ENCODE measurements around the gene CA10. TPM values are rescaled to one million over a fixed set of nuclear protein-coding genes. Genes with fewer than 3 reads are reported as not detected.

CA10 gene
- total and polyA plus RNA-seq, 5 donors from 2014 or later: not detected

DNA sequence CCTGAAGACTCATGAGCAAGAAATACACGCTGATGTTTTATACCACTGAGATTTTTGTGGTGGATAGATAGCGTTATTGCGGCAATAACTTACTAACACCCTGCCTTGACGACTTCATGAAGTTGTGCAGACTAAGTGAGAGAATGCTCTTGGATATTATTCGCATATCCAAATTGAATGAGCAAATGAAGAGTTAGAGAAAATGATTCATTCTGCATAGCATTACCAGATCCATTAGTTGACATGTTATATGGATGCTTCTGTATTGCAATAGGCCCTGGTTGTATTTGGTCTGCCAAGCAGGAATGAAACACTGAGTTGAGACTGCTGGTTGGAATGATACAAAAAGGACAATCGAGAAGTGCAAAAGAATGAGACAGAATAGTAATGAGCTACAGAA, 247.3 kb downstream of the CA10 start:
- Histone ChIP-seq H3K9me3 (ENCODE audit: control insufficient read depth in 2 of 2, low read length in 2 of 2) (no peaks in the 10 kb centered on the region), H3K27me3 (ENCODE audit: control insufficient read depth, insufficient read depth, low read length) (peaks cover 3% of the 10 kb centered on the region), H3K4me1 (ENCODE audit: control insufficient read depth, insufficient read depth, low read length, poor library complexity, severe bottlenecking) (no peaks in the 10 kb centered on the region), H3K4me3 (ENCODE audit: low read depth, low read length) (no peak overlapping the region), H3K36me3 (ENCODE audit: control insufficient read depth, insufficient read depth, low read length) (no peaks in the 10 kb centered on the region), H3K27ac (ENCODE audit: insufficient read depth, low read length, poor library complexity, severe bottlenecking) (no peak overlapping the region)
- DNase-seq: no peak
- no peaks in the 10 kb centered on the region for H3K27me3 Mint-ChIP-seq
- H3K4me1 Mint-ChIP-seq: no peaks in the 10 kb centered on the region
- no peaks in the 10 kb centered on the region for H3K36me3 Mint-ChIP-seq
- ATAC-seq (ENCODE audit: low read depth in 2 of 2): no peak
- H3K27ac Mint-ChIP-seq: no peak overlapping the region
- no peak overlapping the region for H3K4me3 Mint-ChIP-seq
- H3K9me3 Mint-ChIP-seq: peaks cover 0 to 4% (median 0%) of the 10 kb centered on the region in 7 donors

DNA sequence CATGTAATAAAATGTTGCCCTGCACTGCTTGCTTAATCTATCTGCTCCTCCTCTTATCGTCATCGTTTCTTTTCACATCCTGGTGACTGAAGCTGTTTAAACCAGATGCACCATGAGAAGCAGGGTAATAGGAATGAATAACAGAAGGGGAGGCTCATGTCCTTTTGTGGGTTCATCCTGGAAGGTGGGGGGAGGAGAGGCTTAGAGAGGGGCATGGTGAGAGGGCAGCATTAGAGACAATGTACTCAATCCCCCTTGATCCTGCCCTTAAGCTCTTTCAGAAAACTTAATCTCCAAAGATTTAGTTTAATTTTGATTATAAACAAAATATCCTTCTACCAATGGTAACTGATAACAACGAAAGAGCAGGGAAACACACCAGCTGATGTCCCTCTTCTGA, 248.5 kb downstream of the CA10 start:
- Histone ChIP-seq H3K36me3 (ENCODE audit: control insufficient read depth, insufficient read depth, low read length) (no peaks in the 10 kb centered on the region), H3K4me3 (ENCODE audit: low read depth, low read length) (no peak overlapping the region), H3K4me1 (ENCODE audit: control insufficient read depth, insufficient read depth, low read length, poor library complexity, severe bottlenecking) (no peaks in the 10 kb centered on the region), H3K9me3 (ENCODE audit: control insufficient read depth in 2 of 2, low read length in 2 of 2) (no peaks in the 10 kb centered on the region), H3K27ac (ENCODE audit: insufficient read depth, low read length, poor library complexity, severe bottlenecking) (no peak overlapping the region), H3K27me3 (ENCODE audit: control insufficient read depth, insufficient read depth, low read length) (peaks cover 3% of the 10 kb centered on the region)
- DNase-seq (no peak), ATAC-seq (ENCODE audit: low read depth in 2 of 2) (no peak)
- no peak overlapping the region for H3K4me3 Mint-ChIP-seq
- no peaks in the 10 kb centered on the region for H3K36me3 Mint-ChIP-seq
- H3K4me1 Mint-ChIP-seq: no peaks in the 10 kb centered on the region
- no peak overlapping the region for H3K27ac Mint-ChIP-seq
- H3K27me3 Mint-ChIP-seq: no peaks in the 10 kb centered on the region
- no peaks in the 10 kb centered on the region for H3K9me3 Mint-ChIP-seq

GRCh38 chr17:51908841-51909537, 249.5 kb downstream of the CA10 start:
- Mint-ChIP-seq H3K4me3 (no peak overlapping the region), H3K36me3 (no peaks in the 10 kb centered on the region), H3K27me3 (no peaks in the 10 kb centered on the region), H3K27ac (no peak overlapping the region), H3K9me3 (no peaks in the 10 kb centered on the region), H3K4me1 (no peaks in the 10 kb centered on the region)
- Histone ChIP-seq H3K4me3 (ENCODE audit: low read depth, low read length) (no peak overlapping the region), H3K27ac (ENCODE audit: insufficient read depth, low read length, poor library complexity, severe bottlenecking) (no peak overlapping the region), H3K36me3 (ENCODE audit: control insufficient read depth, insufficient read depth, low read length) (no peaks in the 10 kb centered on the region), H3K27me3 (ENCODE audit: control insufficient read depth, insufficient read depth, low read length) (peaks cover 3% of the 10 kb centered on the region), H3K4me1 (ENCODE audit: control insufficient read depth, insufficient read depth, low read length, poor library complexity, severe bottlenecking) (no peaks in the 10 kb centered on the region), H3K9me3 (ENCODE audit: control insufficient read depth in 2 of 2, low read length in 2 of 2) (no peaks in the 10 kb centered on the region)
- DNase-seq (no peak), ATAC-seq (ENCODE audit: low read depth in 2 of 2) (no peak)

- Mint-ChIP-seq H3K27ac (no peak overlapping the region), H3K36me3 (no peaks in the 10 kb centered on the region), H3K4me1 (no peaks in the 10 kb centered on the region), H3K9me3 (no peaks in the 10 kb centered on the region), H3K27me3 (no peaks in the 10 kb centered on the region), H3K4me3 (no peak overlapping the region)
- Histone ChIP-seq H3K4me1 (ENCODE audit: control insufficient read depth, insufficient read depth, low read length, poor library complexity, severe bottlenecking) (no peaks in the 10 kb centered on the region), H3K27me3 (ENCODE audit: control insufficient read depth, insufficient read depth, low read length) (peaks cover 3% of the 10 kb centered on the region), H3K36me3 (ENCODE audit: control insufficient read depth, insufficient read depth, low read length) (no peaks in the 10 kb centered on the region), H3K27ac (ENCODE audit: insufficient read depth, low read length, poor library complexity, severe bottlenecking) (no peak overlapping the region), H3K9me3 (ENCODE audit: control insufficient read depth in 2 of 2, low read length in 2 of 2) (no peaks in the 10 kb centered on the region), H3K4me3 (ENCODE audit: low read depth, low read length) (no peak overlapping the region)
- DNase-seq: no peak
- no peak for ATAC-seq (ENCODE audit: low read depth in 2 of 2)
Observed at GRCh38 chr17:51907041-51907440, 251.5 kb downstream of the CA10 start.

DNA sequence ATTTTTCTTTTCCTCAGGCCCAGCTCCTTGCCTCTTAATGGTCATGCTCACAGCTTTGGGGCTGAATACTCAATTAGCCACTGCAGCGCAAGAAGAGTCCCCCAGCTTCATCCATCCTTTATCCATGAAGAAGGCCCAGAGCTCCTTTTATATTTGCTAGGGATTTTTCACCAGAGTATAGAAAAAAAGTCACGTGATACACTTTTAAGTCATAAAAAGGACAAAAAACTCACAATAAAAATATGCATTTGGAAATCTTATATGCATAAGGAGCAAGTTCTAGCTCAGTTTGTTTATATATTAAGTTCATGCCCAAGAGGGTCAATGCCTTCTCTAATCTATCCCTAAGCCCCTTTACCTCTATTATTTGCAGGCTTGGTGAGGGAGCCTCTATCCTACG, 254.1 kb downstream of the CA10 start:
- Mint-ChIP-seq H3K9me3 (peaks cover 0 to 2% (median 0%) of the 10 kb centered on the region in 7 donors), H3K27ac (no peak overlapping the region), H3K27me3 (peaks cover 5% of the 10 kb centered on the region), H3K36me3 (no peaks in the 10 kb centered on the region), H3K4me3 (no peak overlapping the region), H3K4me1 (no peaks in the 10 kb centered on the region)
- Histone ChIP-seq H3K4me3 (ENCODE audit: low read depth, low read length) (no peak overlapping the region), H3K27me3 (ENCODE audit: control insufficient read depth, insufficient read depth, low read length) (peaks cover 3% of the 10 kb centered on the region), H3K9me3 (ENCODE audit: control insufficient read depth in 2 of 2, low read length in 2 of 2) (no peaks in the 10 kb centered on the region), H3K4me1 (ENCODE audit: control insufficient read depth, insufficient read depth, low read length, poor library complexity, severe bottlenecking) (no peaks in the 10 kb centered on the region), H3K27ac (ENCODE audit: insufficient read depth, low read length, poor library complexity, severe bottlenecking) (no peak overlapping the region), H3K36me3 (ENCODE audit: control insufficient read depth, insufficient read depth, low read length) (no peaks in the 10 kb centered on the region)
- ATAC-seq (ENCODE audit: low read depth in 2 of 2) (no peak), DNase-seq (no peak)

GRCh38 chr17:51901242-51901641, 257.3 kb downstream of the CA10 start:
- no peak overlapping the region for H3K4me3 Mint-ChIP-seq

DNA sequence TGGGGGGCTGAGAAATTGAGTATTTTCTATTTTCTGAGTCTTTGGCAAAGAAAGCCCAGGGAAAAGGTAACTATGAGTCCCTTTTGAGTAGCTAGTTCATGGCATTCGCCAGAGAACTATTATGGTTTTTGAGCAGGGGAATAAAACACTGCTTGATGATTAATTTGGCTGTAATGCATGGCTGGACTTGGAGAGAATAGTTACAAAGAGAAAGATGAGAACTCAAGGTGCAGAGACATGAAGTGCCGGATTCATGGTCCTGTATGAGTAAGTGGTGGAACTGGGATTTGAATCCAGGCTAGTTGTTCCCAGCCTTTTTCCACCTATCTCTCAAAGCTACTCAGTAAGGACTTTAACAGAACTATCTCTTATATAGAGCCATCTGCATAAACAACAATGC, 266.6 kb downstream of the CA10 start:
- H3K27ac Mint-ChIP-seq: no peak overlapping the region
- H3K36me3 Mint-ChIP-seq: no peaks in the 10 kb centered on the region
- H3K4me3 Mint-ChIP-seq: no peak overlapping the region
- H3K27me3 ChIP-seq (ENCODE audit: control insufficient read depth, insufficient read depth, low read length): no peaks in the 10 kb centered on the region
- peaks cover 0 to 3% (median 0%) of the 10 kb centered on the region in 7 donors for H3K9me3 Mint-ChIP-seq
- DNase-seq (no peak), ATAC-seq (ENCODE audit: low read depth in 2 of 2) (no peak)
- H3K27me3 Mint-ChIP-seq: peaks cover 4% of the 10 kb centered on the region
- no peaks in the 10 kb centered on the region for H3K9me3 ChIP-seq (ENCODE audit: control insufficient read depth in 2 of 2, low read length in 2 of 2)
- H3K4me1 Mint-ChIP-seq: no peaks in the 10 kb centered on the region
- no peaks in the 10 kb centered on the region for H3K36me3 ChIP-seq (ENCODE audit: control insufficient read depth, insufficient read depth, low read length)
- no peak overlapping the region for H3K4me3 ChIP-seq (ENCODE audit: low read depth, low read length)
- no peaks in the 10 kb centered on the region for H3K4me1 ChIP-seq (ENCODE audit: control insufficient read depth, insufficient read depth, low read length, poor library complexity, severe bottlenecking)
- H3K27ac ChIP-seq (ENCODE audit: insufficient read depth, low read length, poor library complexity, severe bottlenecking): no peak overlapping the region

More at GRCh38 chr17:51901242-51901641, 257.3 kb downstream of the CA10 start:
- H3K27me3 ChIP-seq (ENCODE audit: control insufficient read depth, insufficient read depth, low read length): no peaks in the 10 kb centered on the region
- no peak overlapping the region for H3K27ac ChIP-seq (ENCODE audit: insufficient read depth, low read length, poor library complexity, severe bottlenecking)
- H3K36me3 Mint-ChIP-seq: no peaks in the 10 kb centered on the region
- no peak for ATAC-seq (ENCODE audit: low read depth in 2 of 2)
- no peak overlapping the region for H3K4me3 ChIP-seq (ENCODE audit: low read depth, low read length)
- H3K27ac Mint-ChIP-seq: no peak overlapping the region
- peaks cover 0 to 2% (median 0%) of the 10 kb centered on the region in 7 donors for H3K9me3 Mint-ChIP-seq
- H3K27me3 Mint-ChIP-seq: peaks cover 9% of the 10 kb centered on the region
- no peak for DNase-seq
- no peaks in the 10 kb centered on the region for H3K9me3 ChIP-seq (ENCODE audit: control insufficient read depth in 2 of 2, low read length in 2 of 2)
- H3K4me1 Mint-ChIP-seq: no peaks in the 10 kb centered on the region
- H3K36me3 ChIP-seq (ENCODE audit: control insufficient read depth, insufficient read depth, low read length): no peaks in the 10 kb centered on the region
- no peaks in the 10 kb centered on the region for H3K4me1 ChIP-seq (ENCODE audit: control insufficient read depth, insufficient read depth, low read length, poor library complexity, severe bottlenecking)

DNA sequence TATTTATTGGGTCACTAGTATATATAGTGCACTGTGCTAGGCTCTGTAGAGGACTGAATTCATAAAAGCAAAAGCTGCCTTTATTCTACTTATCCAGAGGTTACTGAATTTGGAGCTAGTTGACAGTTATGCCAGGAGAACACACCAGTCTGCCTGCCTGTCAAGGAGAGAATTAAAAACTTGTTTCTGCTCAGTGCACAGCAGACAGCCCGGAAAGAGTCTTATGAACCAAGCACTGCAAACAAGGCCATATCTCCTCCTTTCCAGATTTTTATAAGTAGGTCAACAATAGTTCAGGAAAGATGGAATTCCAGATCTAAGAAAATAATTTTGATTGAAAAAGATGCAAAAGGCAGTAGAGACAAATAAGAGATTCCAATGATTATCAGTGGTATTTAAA, 267.8 kb downstream of the CA10 start:
- no peaks in the 10 kb centered on the region for H3K4me1 Mint-ChIP-seq
- peaks cover 0 to 3% (median 0%) of the 10 kb centered on the region in 7 donors for H3K9me3 Mint-ChIP-seq
- H3K4me3 Mint-ChIP-seq: no peak overlapping the region
- Histone ChIP-seq H3K9me3 (ENCODE audit: control insufficient read depth in 2 of 2, low read length in 2 of 2) (no peaks in the 10 kb centered on the region), H3K4me1 (ENCODE audit: control insufficient read depth, insufficient read depth, low read length, poor library complexity, severe bottlenecking) (no peaks in the 10 kb centered on the region), H3K4me3 (ENCODE audit: low read depth, low read length) (no peak overlapping the region), H3K36me3 (ENCODE audit: control insufficient read depth, insufficient read depth, low read length) (no peaks in the 10 kb centered on the region), H3K27me3 (ENCODE audit: control insufficient read depth, insufficient read depth, low read length) (no peaks in the 10 kb centered on the region), H3K27ac (ENCODE audit: insufficient read depth, low read length, poor library complexity, severe bottlenecking) (no peak overlapping the region)
- ATAC-seq (ENCODE audit: low read depth in 2 of 2) (no peak), DNase-seq (no peak)
- peaks cover 4% of the 10 kb centered on the region for H3K27me3 Mint-ChIP-seq
- H3K36me3 Mint-ChIP-seq: no peaks in the 10 kb centered on the region
- peak overlapping the region in 1 of 3 donors; percentile 23 for H3K27ac Mint-ChIP-seq
